ENCODE measurements around the gene GOLGA6D. TPM values are rescaled to one million over a fixed set of nuclear protein-coding genes. Genes with fewer than 3 reads are reported as not detected.

GOLGA6D gene
- total and polyA plus RNA-seq, 2 of the 4 experiments (the other 2 are of a cell fraction): not detected

DNA sequence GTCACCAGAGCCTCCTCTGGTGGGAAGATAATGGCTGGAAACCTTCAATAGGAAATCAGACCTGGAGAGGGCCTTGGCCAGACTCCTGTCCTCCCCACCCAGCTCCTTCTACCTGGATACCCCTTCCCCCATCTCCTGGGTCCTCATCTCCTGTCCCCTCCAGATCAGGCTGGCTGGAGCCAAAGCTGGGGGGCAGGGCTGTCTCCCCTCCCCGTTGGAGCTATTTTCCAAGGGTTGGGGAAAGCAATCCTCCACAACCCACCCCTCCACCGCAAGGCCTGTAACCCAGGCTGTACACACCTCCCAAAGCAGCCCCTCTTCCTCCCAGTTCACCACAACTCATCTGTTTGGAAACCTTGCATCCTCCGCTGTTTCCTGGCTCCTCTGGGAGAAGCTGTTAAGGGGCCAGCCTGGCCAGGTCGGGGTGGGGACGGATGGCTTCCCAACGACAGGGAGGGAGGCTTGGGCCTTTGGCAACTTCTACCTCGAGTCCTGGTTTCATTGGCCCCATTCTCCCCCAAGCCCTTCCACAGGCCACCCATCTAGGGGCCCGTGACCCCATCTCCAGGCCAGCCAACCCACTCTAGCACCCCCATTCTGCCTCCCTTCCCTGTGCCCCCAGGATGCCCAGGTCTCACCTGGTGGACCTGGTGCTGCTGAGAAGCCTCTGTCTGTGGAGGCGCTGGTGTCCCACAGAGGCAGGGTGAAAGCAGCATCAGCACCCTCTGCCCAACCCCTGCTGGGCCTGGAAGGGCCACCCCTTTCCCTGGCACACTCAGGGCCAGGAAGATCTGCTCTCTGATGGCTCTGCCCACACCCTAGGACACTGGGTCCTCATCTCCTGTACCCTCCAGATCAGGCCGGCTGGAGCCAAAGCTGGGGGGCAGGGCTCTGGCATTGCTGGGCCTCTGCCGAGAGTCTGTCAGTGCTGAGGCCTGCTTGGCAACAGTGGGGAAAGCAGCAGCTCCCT lies 46.6 kb upstream of the GOLGA6D start (continued):
- no peak for TF ChIP-seq MAFK (IDR thresholded peaks at IDR 0.05; ENCODE audit: low read depth, low read length)

DNA sequence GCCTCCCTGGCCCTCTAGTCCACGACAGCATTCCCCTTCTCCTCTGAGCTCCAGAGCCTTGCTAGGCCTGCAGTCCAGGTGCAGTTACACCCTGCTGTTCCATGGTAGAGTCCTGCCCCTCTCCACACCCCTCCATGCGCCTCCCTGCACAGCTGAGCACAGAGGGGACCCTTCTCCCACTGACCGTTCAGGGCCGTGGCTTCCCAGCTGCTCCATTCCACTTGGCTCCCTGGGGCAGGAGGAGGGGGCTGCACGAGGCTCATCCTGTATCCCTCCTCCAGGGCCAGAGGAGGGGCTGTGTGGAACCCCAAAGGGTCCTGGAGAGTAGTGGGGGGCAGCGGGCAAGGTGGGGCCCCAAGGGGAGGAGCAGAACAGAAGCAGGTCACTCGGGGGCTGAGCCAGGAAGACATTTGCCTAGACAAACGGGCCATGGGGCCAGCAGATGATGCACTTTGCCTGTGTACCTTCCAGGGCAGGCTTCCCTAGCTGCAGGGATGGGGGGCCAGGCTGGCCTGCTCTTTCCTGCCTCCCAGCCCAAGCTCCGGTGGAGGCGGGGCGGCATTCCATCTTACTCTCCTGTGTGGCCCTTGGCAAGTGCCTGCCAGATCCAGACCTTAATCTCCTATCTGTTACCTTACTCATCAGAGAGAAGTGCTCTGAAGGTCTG lies 45.2 kb upstream of the GOLGA6D start:
- H3K4ac ChIP-seq (ENCODE audit: low read depth, low read length): no peak overlapping the region
- BruUV-seq (replicated peaks): no TSS peak
- ChIA-PET CTCF (no interaction called here), POLR2A (ENCODE audit: unreplicated experiment) (no interaction called here)
- no peak overlapping the region for H3K4me3 ChIP-seq (ENCODE audit: insufficient read depth, low read depth, low read length)
- dilution Hi-C loops (cut with HindIII; ENCODE audit: low sequenced_read_pairs, unreplicated experiment) (no loop called here), in situ Hi-C loops (cut with MboI; ENCODE audit: low sequenced_read_pairs) (no loop called here), intact Hi-C loops (cut with micrococcal nuclease) (no loop called here)
- no peak overlapping the region for H2BK15ac ChIP-seq (ENCODE audit: low read depth, low read length)
- H4K5ac ChIP-seq (ENCODE audit: low read depth, low read length): no peak overlapping the region
- H2AFZ ChIP-seq (replicated peaks; ENCODE audit: low read length, poor library complexity): no peak overlapping the region
- H3K14ac ChIP-seq (replicated peaks; ENCODE audit: low read depth, low read length): no peak overlapping the region
- H3K4me1 ChIP-seq (ENCODE audit: control insufficient read depth, insufficient read depth, low read length): no peaks in the 10 kb centered on the region
- H2AK5ac ChIP-seq (ENCODE audit: low read depth, low read length): no peak overlapping the region
- H3K56ac ChIP-seq (ENCODE audit: extremely low read depth, insufficient read depth, low read length): no peak overlapping the region
- H3K79me1 ChIP-seq (ENCODE audit: low read depth in 1 of 2, low read length in 2 of 2): no peaks in the 10 kb centered on the region
- no peak overlapping the region for H4K8ac ChIP-seq (ENCODE audit: low read depth in 2 of 2, low read length in 2 of 2)
- H3K27ac ChIP-seq (ENCODE audit: insufficient read depth, low read length): no peak overlapping the region
- no peaks in the 10 kb centered on the region for H3K9me3 ChIP-seq (ENCODE audit: control insufficient read depth, insufficient read depth, low read length)
- H3K23ac ChIP-seq (ENCODE audit: low read depth, low read length): no peak overlapping the region
- H2BK5ac ChIP-seq (ENCODE audit: low read depth, low read length, poor library complexity, severe bottlenecking): no peak overlapping the region
- H4K91ac ChIP-seq (ENCODE audit: insufficient read depth, low read depth, low read length): no peak overlapping the region
- H3K36me3 ChIP-seq (ENCODE audit: control insufficient read depth, insufficient read depth, low read length): no peaks in the 10 kb centered on the region
- H2BK120ac ChIP-seq (ENCODE audit: low read depth, low read length): no peak overlapping the region
- H3K9ac ChIP-seq (ENCODE audit: low read depth, low read length): no peak overlapping the region
- 100% methylated on average over 1 of the region's 11 CpGs; no CpG with 5 or more reads in 1 of the 2 experiments for WGBS, 2 experiments (ENCODE audit: extremely low coverage in 2 of 2, insufficient read length in 1 of 2)
- H2AK9ac ChIP-seq (replicated peaks; ENCODE audit: low read depth, low read length, poor library complexity): no peak overlapping the region
- H4K20me1 ChIP-seq (ENCODE audit: insufficient read depth, low read length): no peaks in the 10 kb centered on the region
- H3K4me2 ChIP-seq (ENCODE audit: low read depth, low read length): no peak overlapping the region
- no peaks in the 10 kb centered on the region for H3K9me1 ChIP-seq (ENCODE audit: insufficient read depth, low read length)
- peaks cover 74% of the 10 kb centered on the region for H3K27me3 ChIP-seq (ENCODE audit: control insufficient read depth, insufficient read depth, low read length)
- no peak for DNase-seq
- no peak overlapping the region for H2BK20ac ChIP-seq (ENCODE audit: low read depth, low read length)
- ATAC-seq (ENCODE audit: low read depth): no peak
- no peak overlapping the region for H3K18ac ChIP-seq (ENCODE audit: low read depth, low read length)
- no peak for TF ChIP-seq MXI1 (IDR thresholded peaks at IDR 0.05; ENCODE audit: borderline replicate concordance, low read depth, low read length)
- no peak for TF ChIP-seq CTCF (conservative IDR thresholded peaks at IDR 0.05; ENCODE audit: low read depth, low read length)
- TF ChIP-seq RAD21 (IDR thresholded peaks at IDR 0.05; ENCODE audit: low read length): no peak
- TF ChIP-seq POLR2A (IDR thresholded peaks at IDR 0.05; ENCODE audit: low read depth, low read length): no peak
- TF ChIP-seq CEBPB (IDR thresholded peaks at IDR 0.05; ENCODE audit: low read depth, low read length): no peak
- TF ChIP-seq NFE2L2 (IDR thresholded peaks at IDR 0.05; ENCODE audit: low read depth, low read length): no peak
- TF ChIP-seq SMC3 (IDR thresholded peaks at IDR 0.05; ENCODE audit: low read depth, low read length): no peak
- no peak for TF ChIP-seq MAFK (IDR thresholded peaks at IDR 0.05; ENCODE audit: low read depth, low read length)
- no peak for TF ChIP-seq CHD1 (IDR thresholded peaks at IDR 0.05; ENCODE audit: low read depth, low read length)
- no peak for TF ChIP-seq MAZ (IDR thresholded peaks at IDR 0.05; ENCODE audit: borderline replicate concordance, low read depth, low read length)
- TF ChIP-seq RCOR1 (IDR thresholded peaks at IDR 0.05; ENCODE audit: insufficient replicate concordance, low read length): no peak
- TF ChIP-seq, protein P1, sequence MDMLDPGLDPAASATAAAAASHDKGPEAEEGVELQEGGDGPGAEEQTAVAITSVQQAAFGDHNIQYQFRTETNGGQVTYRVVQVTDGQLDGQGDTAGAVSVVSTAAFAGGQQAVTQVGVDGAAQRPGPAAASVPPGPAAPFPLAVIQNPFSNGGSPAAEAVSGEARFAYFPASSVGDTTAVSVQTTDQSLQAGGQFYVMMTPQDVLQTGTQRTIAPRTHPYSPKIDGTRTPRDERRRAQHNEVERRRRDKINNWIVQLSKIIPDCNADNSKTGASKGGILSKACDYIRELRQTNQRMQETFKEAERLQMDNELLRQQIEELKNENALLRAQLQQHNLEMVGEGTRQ (IDR thresholded peaks at IDR 0.05; ENCODE audit: low read depth, low read length): no peak
- no peak for TF ChIP-seq BHLHE40 (IDR thresholded peaks at IDR 0.05; ENCODE audit: low read depth, low read length)
